Measurements from ENCODE around the gene CEACAM16. TPM values are rescaled to one million over a fixed set of nuclear protein-coding genes. Genes with fewer than 3 reads are reported as not detected.
A peak's percentile ranks its signal among the peaks of the same experiment; 100 is the strongest.

Gene CEACAM16
- total RNA-seq, 6 experiments from 2014 or later: not detected

DNA sequence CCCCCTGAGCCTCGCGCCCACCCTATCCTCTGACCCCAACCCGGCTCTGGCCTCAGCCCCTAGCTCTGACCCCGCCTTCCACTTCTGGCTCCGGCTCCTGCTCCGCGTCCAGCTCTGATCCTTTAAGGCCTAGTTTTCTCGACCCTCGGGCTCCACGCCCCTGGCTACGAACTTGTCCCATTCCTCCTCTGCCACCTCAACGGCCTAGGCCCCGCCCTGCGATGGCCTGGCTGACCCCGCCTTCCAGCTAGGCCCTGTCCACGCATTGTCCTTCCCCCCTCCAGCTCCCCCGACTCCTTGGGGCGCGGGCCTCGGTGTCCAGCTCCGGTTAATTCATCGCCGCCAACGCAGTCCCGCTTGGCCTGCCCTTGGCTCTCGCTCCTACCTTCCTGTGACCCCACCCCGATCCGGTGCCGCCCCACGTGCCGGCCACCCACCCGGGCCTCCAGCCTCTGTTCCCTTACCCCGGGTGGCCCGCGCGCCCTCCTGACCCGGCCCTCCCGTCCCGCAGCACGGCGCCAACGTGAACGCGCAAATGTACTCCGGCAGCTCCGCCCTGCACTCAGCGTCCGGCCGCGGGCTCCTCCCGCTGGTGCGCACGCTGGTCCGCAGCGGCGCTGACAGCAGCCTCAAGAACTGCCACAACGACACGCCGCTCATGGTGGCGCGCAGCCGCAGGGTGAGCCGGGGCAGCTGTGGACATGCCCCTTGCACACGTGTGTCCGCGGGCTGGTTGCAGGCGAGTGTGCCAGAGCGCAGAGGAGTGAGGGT, 59.0 kb downstream of the CEACAM16 start:
- intact Hi-C loops (cut with DNase I): loop anchor here in 1 of 2 donors (10.0 kb wide), 1 partner anchor 73 kb away; no protein-coding TSS in a partner anchor
- peak in 2 of 3 donors; percentile 64 to 67 for DNase-seq
- H3K4me3 ChIP-seq: peak overlapping the region in 1 of 3 donors; percentile 16
- WGBS (ENCODE audit: insufficient coverage, low coverage, low lambda C conversion rate, missing lambda C conversion rate): 59% methylated on average over 31 of the region's 68 CpGs
- H3K27me3 ChIP-seq: no peaks in the 10 kb centered on the region
- peak in 1 of 4 donors; percentile 16 for ATAC-seq
- H3K27ac ChIP-seq: peak overlapping the region in 1 of 3 donors; percentile 18
- H3K36me3 ChIP-seq: peaks cover 0 to 44% (median 21%) of the 10 kb centered on the region in 4 donors
- TF ChIP-seq CTCF (IDR thresholded peaks at IDR 0.05) (no peak), POLR2A (IDR thresholded peaks at IDR 0.05) (no peak)
- H3K4me1 ChIP-seq: peaks cover 0 to 24% (median 10%) of the 10 kb centered on the region in 4 donors
- no peaks in the 10 kb centered on the region for H3K9me3 ChIP-seq

DNA sequence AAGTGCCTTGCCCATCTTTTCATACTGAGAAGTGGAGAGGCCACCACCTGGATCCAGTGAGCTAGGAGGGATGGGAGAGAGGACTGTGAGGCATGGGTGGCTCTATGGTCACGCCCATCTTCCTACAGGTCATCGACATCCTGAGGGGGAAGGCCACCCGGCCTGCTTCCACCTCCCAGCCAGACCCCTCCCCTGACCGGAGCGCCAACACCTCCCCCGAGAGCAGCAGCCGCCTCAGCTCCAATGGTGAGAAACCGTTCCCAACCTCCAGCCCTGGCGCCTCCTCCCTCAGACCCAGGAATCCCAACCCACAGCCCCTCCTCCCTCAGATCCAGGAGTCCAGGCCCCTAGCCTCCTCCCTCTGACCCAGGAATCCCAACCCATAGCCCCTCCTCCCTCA, 59.6 kb downstream of the CEACAM16 start:
- Histone ChIP-seq H3K36me3 (peaks cover 0 to 44% (median 21%) of the 10 kb centered on the region in 4 donors), H3K4me1 (peaks cover 0 to 22% (median 8%) of the 10 kb centered on the region in 4 donors), H3K27ac (no peak overlapping the region), H3K27me3 (no peaks in the 10 kb centered on the region), H3K4me3 (no peak overlapping the region), H3K9me3 (no peaks in the 10 kb centered on the region)
- TF ChIP-seq CTCF (IDR thresholded peaks at IDR 0.05) (no peak), POLR2A (IDR thresholded peaks at IDR 0.05) (no peak)
- WGBS (ENCODE audit: insufficient coverage, low coverage, low lambda C conversion rate, missing lambda C conversion rate): 14% methylated on average over 2 of the region's 9 CpGs
- DNase-seq (peak in 1 of 3 donors; percentile 63), ATAC-seq (peak in 1 of 4 donors; percentile 3)
- intact Hi-C loops (cut with DNase I): loop anchor here in 1 of 2 donors (10.0 kb wide), 1 partner anchor 74 kb away; no protein-coding TSS in a partner anchor

DNA sequence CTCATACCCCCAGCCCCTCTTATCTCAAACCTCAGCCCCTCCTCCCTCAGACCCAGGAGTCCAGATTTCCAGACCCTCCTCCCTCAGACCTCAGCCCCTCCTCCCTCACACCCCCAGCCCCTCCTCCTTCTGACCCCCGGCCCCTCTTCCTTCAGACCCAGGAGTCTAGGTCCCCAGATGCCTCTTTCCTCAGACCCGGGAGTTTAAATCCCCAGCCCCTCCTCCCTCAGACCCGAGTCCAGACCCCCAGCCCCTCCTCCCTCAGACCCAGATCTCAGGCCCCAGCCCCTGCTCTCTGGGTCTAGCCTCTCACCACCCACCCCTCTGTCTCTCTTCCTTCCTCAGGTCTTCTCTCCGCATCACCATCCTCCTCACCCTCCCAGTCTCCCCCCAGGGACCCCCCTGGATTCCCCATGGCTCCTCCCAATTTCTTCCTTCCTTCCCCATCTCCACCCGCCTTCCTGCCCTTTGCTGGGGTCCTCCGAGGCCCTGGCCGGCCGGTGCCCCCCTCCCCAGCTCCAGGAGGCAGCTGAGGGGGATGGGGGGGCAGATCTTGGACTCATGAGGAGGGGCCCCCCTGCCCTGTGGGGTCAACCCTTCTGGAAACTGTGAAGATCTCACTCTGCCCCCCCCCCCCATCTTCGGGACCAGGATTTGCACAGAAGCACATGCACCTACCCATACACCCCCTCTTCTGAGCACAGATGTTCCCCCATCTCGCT, 60.3 kb downstream of the CEACAM16 start:
- 82% methylated on average over 8 of the region's 10 CpGs for WGBS (ENCODE audit: insufficient coverage, low coverage, low lambda C conversion rate, missing lambda C conversion rate)
- peaks cover 0 to 44% (median 21%) of the 10 kb centered on the region in 4 donors for H3K36me3 ChIP-seq
- DNase-seq (no peak), ATAC-seq (no peak)
- H3K27me3 ChIP-seq: no peaks in the 10 kb centered on the region
- no peak overlapping the region for H3K27ac ChIP-seq
- intact Hi-C loops (cut with DNase I): loop anchor here in 1 of 2 donors (10.0 kb wide), 1 partner anchor 74 kb away; no protein-coding TSS in a partner anchor
- H3K4me3 ChIP-seq: no peak overlapping the region
- peaks cover 0 to 22% (median 8%) of the 10 kb centered on the region in 4 donors for H3K4me1 ChIP-seq
- no peaks in the 10 kb centered on the region for H3K9me3 ChIP-seq
- TF ChIP-seq CTCF (IDR thresholded peaks at IDR 0.05): no peak
- TF ChIP-seq POLR2A (IDR thresholded peaks at IDR 0.05): no peak

MicroRNAs within 50 kb of the gene (microRNA counts, 767-probe panel; counts per million panel counts)
- microRNA hsa-miR-4531: 237 counts per million

Small RNA genes within 50 kb of the gene (microRNA-seq; reads per million reads assigned to microRNA genes)
- gene MIR4531: 0 reads per million in 2 donors
- 0 reads per million in 2 donors for gene MIR8085

Small RNA genes within 50 kb of the gene (small RNA-seq; reads per million reads assigned to genes)
- 0 reads per million in 2 experiments for gene RF00285

Other genes with a start within 250 kb of the CEACAM16 start
- gene ZNF180, start 198.6 kb upstream of the CEACAM16 start, total RNA-seq: 1 to 10 TPM; 2.4 to 4.1 (median 3.3) TPM
- under 1 TPM in 3 of 6 experiments, not detected in 3; 0.14 to 0.31 (median 0.16) TPM for gene CEACAM20, start 169.5 kb upstream of the CEACAM16 start, total RNA-seq
- gene IGSF23, start 85.6 kb upstream of the CEACAM16 start, total RNA-seq: 10 to 100 TPM in 3 of 6 experiments, 1 to 10 TPM in 3; 4.4 to 15.2 (median 9.0) TPM
- 10 to 100 TPM; 26.6 to 66.6 (median 55.5) TPM for gene PVR, start 55.2 kb upstream of the CEACAM16 start, total RNA-seq
- 1 to 10 TPM; 3.3 to 9.0 (median 4.5) TPM for gene CEACAM19, start 27.7 kb upstream of the CEACAM16 start, total RNA-seq
- gene BCL3, start 49.6 kb downstream of the CEACAM16 start, total RNA-seq: 10 to 100 TPM; 24.1 to 95.6 (median 31.3) TPM
- 10 to 100 TPM in 5 of 6 experiments, 1 to 10 TPM in 1; 9.8 to 19.4 (median 15.6) TPM for gene CBLC, start 78.7 kb downstream of the CEACAM16 start, total RNA-seq
- gene BCAM, start 110.0 kb downstream of the CEACAM16 start, total RNA-seq: 10 to 100 TPM; 26.5 to 48.3 (median 32.7) TPM
- gene NECTIN2, start 147.1 kb downstream of the CEACAM16 start, total RNA-seq: 100 to 1,000 TPM in 1 of 6 experiments, 10 to 100 TPM in 5; 63.5 to 127 (median 87.4) TPM
- 10 to 100 TPM; 24.9 to 82.6 (median 26.7) TPM for gene TOMM40, start 192.1 kb downstream of the CEACAM16 start, total RNA-seq
- gene APOE, start 206.6 kb downstream of the CEACAM16 start, total RNA-seq: 1,000 to 10,000 TPM; 3,480 to 8,780 (median 4,667) TPM
- gene APOC1, start 215.5 kb downstream of the CEACAM16 start, total RNA-seq: 1,000 to 10,000 TPM; 4,903 to 7,393 (median 5,741) TPM
- 100 to 1,000 TPM in 5 of 6 experiments, 10 to 100 TPM in 1; 55.6 to 462 (median 203) TPM for gene APOC4, start 243.1 kb downstream of the CEACAM16 start, total RNA-seq
- gene APOC2, start 246.9 kb downstream of the CEACAM16 start, total RNA-seq: 1,000 to 10,000 TPM; 1,740 to 7,868 (median 2,043) TPM